IMR-90 (cell line): ENCODE measurements around the gene PLA2G4E. TPM values are rescaled to one million over a fixed set of nuclear protein-coding genes. Genes with fewer than 3 reads are reported as not detected.

Source experiments
- ATAC-seq: fragments of 200-7000 bp; cut with Tn5 transposase; 2 replicates; pipeline ENCODE4 v1.9.1; 2020; ENCODE audit warnings: low read depth, mild to moderate bottlenecking, moderate library complexity
- BruUV-seq: library from RNA; stranded (reverse); fragments of 400-500 nt; replicated peaks from 2 replicates; lab custom pipeline; 2021; lab: Mats Ljungman, UMichigan
- CTCF ChIA-PET: fragments of 300-600 bp; formaldehyde crosslinking; extraction: SDS; loops from one replicate; lab custom pipeline; 2021; ENCODE audit warnings: antibody characterized with exemption; lab: Yijun Ruan, JAX
- POLR2A ChIA-PET: fragments of 300-600 bp; sonication (Branson Sonifier 250); formaldehyde crosslinking; loops from one replicate; lab custom pipeline; 2022; ENCODE audit warnings: antibody characterized with exemption; ENCODE audit not compliant: unreplicated experiment; lab: Charles Lee
- DNase-seq: peaks from one replicate; pipeline ENCODE4 v3.0.0; 2013
- H2AFZ ChIP-seq: replicated peaks from 2 replicates; pipeline ENCODE3; 2013; ENCODE audit warnings: low read length, mild to moderate bottlenecking; ENCODE audit not compliant: poor library complexity
- H2AK5ac ChIP-seq: 2 replicates; pipeline ENCODE4 v1.6.1; 2013; ENCODE audit warnings: low read depth, low read length, inconsistent platforms
- H2AK9ac ChIP-seq: replicated peaks from 2 replicates; pipeline ENCODE3; 2013; ENCODE audit warnings: mild to moderate bottlenecking, low read depth, low read length, moderate library complexity; ENCODE audit not compliant: poor library complexity
- H2BK120ac ChIP-seq: 2 replicates; pipeline ENCODE4 v1.6.1; 2013; ENCODE audit warnings: low read depth, low read length, inconsistent platforms
- H2BK15ac ChIP-seq: 3 replicates; pipeline ENCODE4 v1.6.1; 2013; ENCODE audit warnings: low read depth, low read length, inconsistent platforms
- H2BK20ac ChIP-seq: 2 replicates; pipeline ENCODE4 v1.6.1; 2013; ENCODE audit warnings: low read depth, mild to moderate bottlenecking, inconsistent platforms, low read length, moderate library complexity
- H2BK5ac ChIP-seq: 2 replicates; pipeline ENCODE4 v1.6.1; 2013; ENCODE audit warnings: mild to moderate bottlenecking, low read depth, low read length, inconsistent platforms; ENCODE audit not compliant: poor library complexity, severe bottlenecking
- H3K14ac ChIP-seq: replicated peaks from 2 replicates; pipeline ENCODE4 v1.6.1; 2013; ENCODE audit warnings: low read depth, low read length, inconsistent platforms
- H3K18ac ChIP-seq: 2 replicates; pipeline ENCODE4 v1.6.1; 2013; ENCODE audit warnings: low read depth, low read length, control low read depth
- H3K23ac ChIP-seq: 2 replicates; pipeline ENCODE4 v1.6.1; 2013; ENCODE audit warnings: low read depth, low read length, inconsistent platforms
- H3K27ac ChIP-seq: 2 replicates; pipeline ENCODE4 v1.5.1; 2013; ENCODE audit warnings: mild to moderate bottlenecking, control low read depth, low read length; ENCODE audit not compliant: insufficient read depth
- H3K27me3 ChIP-seq: 2 replicates; pipeline ENCODE4 v1.6.1; 2013; ENCODE audit warnings: low read length; ENCODE audit not compliant: control insufficient read depth, insufficient read depth
- H3K36me3 ChIP-seq: 2 replicates; pipeline ENCODE4 v1.6.1; 2013; ENCODE audit warnings: low read length, mixed read lengths; ENCODE audit not compliant: control insufficient read depth, insufficient read depth
- H3K4ac ChIP-seq: 2 replicates; pipeline ENCODE4 v1.6.1; 2013; ENCODE audit warnings: low read depth, low read length, inconsistent platforms
- H3K4me1 ChIP-seq: 2 replicates; pipeline ENCODE4 v1.6.1; 2013; ENCODE audit warnings: low read length, mixed read lengths; ENCODE audit not compliant: control insufficient read depth, insufficient read depth
- H3K4me2 ChIP-seq: 2 replicates; pipeline ENCODE4 v1.6.1; 2013; ENCODE audit warnings: low read depth, mild to moderate bottlenecking, control low read depth, low read length, moderate library complexity
- H3K4me3 ChIP-seq: 2 replicates; pipeline ENCODE4 v1.5.1; 2013; ENCODE audit warnings: low read depth, mild to moderate bottlenecking, control low read depth, low read length, moderate library complexity; ENCODE audit not compliant: insufficient read depth
- H3K56ac ChIP-seq: 2 replicates; pipeline ENCODE4 v1.6.1; 2013; ENCODE audit warnings: low read length, inconsistent platforms; ENCODE audit not compliant: insufficient read depth; ENCODE audit errors: extremely low read depth
- H3K79me1 ChIP-seq, 2 experiments: 2 replicates each; pipeline ENCODE4 v1.6.1; 2013; ENCODE audit warnings: low read length in 2 of 2, inconsistent platforms in 1 of 2, low read depth in 1 of 2
- H3K9ac ChIP-seq: 2 replicates; pipeline ENCODE4 v1.6.1; 2013; ENCODE audit warnings: low read depth, low read length, control low read depth
- H3K9me1 ChIP-seq: 2 replicates; pipeline ENCODE4 v1.6.1; 2013; ENCODE audit warnings: low read length, inconsistent platforms; ENCODE audit not compliant: insufficient read depth
- H3K9me3 ChIP-seq: 2 replicates; pipeline ENCODE4 v1.6.1; 2013; ENCODE audit warnings: low read length; ENCODE audit not compliant: control insufficient read depth, insufficient read depth
- H4K20me1 ChIP-seq: 2 replicates; pipeline ENCODE4 v1.6.1; 2013; ENCODE audit warnings: low read length, inconsistent platforms; ENCODE audit not compliant: insufficient read depth
- H4K5ac ChIP-seq: 2 replicates; pipeline ENCODE4 v1.6.1; 2013; ENCODE audit warnings: mild to moderate bottlenecking, low read depth, low read length, control low read depth
- H4K8ac ChIP-seq, 2 experiments: 2 replicates each; pipeline ENCODE4 v1.6.1; 2013; ENCODE audit warnings: low read depth in 2 of 2, low read length in 2 of 2, control low read depth in 1 of 2, inconsistent platforms in 1 of 2
- H4K91ac ChIP-seq: 2 replicates; pipeline ENCODE4 v1.6.1; 2013; ENCODE audit warnings: low read depth, low read length, inconsistent platforms; ENCODE audit not compliant: insufficient read depth
- CEBPB ChIP-seq: IDR thresholded peaks from 2 replicates; pipeline ENCODE4 v1.6.1; 2012; ENCODE audit warnings: low read depth, low read length, improper control_type of control experiment
- CTCF ChIP-seq: conservative IDR thresholded peaks from 2 replicates; pipeline ENCODE4 v1.5.1; 2012; ENCODE audit warnings: mild to moderate bottlenecking, low read depth, low read length, improper control_type of control experiment
- FOS ChIP-seq: fragments of 150-350 bp; IDR thresholded peaks from 2 replicates; pipeline ENCODE4 v1.6.1; 2016; ENCODE audit warnings: low read depth, low read length
- MAFK ChIP-seq: IDR thresholded peaks from 2 replicates; pipeline ENCODE4 v1.6.1; 2012; ENCODE audit warnings: low read depth, low read length, improper control_type of control experiment
- MXI1 ChIP-seq: IDR thresholded peaks from 2 replicates; pipeline ENCODE4 v1.6.1; 2012; ENCODE audit warnings: low read depth, mild to moderate bottlenecking, low read length, moderate library complexity, borderline replicate concordance
- POLR2A ChIP-seq: IDR thresholded peaks from 2 replicates; pipeline ENCODE4 v1.6.1; 2012; ENCODE audit warnings: mild to moderate bottlenecking, low read depth, low read length
- RAD21 ChIP-seq: IDR thresholded peaks from 2 replicates; pipeline ENCODE4 v1.6.1; 2012; ENCODE audit warnings: low read length, improper control_type of control experiment
- RCOR1 ChIP-seq: IDR thresholded peaks from 2 replicates; pipeline ENCODE4 v1.6.1; 2012; ENCODE audit warnings: mild to moderate bottlenecking, low read length, improper control_type of control experiment; ENCODE audit not compliant: insufficient replicate concordance
- RFX5 ChIP-seq: IDR thresholded peaks from 2 replicates; pipeline ENCODE4 v1.8.0; 2012; ENCODE audit warnings: low read depth, mild to moderate bottlenecking, low read length, moderate library complexity
- SMC3 ChIP-seq: fragments of 150-350 bp; IDR thresholded peaks from 2 replicates; pipeline ENCODE4 v1.6.1; 2016; ENCODE audit warnings: low read depth, mild to moderate bottlenecking, antibody characterized with exemption, low read length, moderate library complexity
- USF2 ChIP-seq: fragments of 150-350 bp; IDR thresholded peaks from 2 replicates; pipeline ENCODE4 v1.6.1; 2017; ENCODE audit warnings: mild to moderate bottlenecking, antibody characterized with exemption, low read length, low read depth
- WGBS, 2 experiments: methylation state at CpG; one replicate each; pipeline versions ENCODE4 v1.1.5 to v1.1.7; 2013; ENCODE audit warnings: missing lambda C conversion rate in 2 of 2; ENCODE audit not compliant: insufficient read length in 1 of 2; ENCODE audit errors: extremely low coverage in 2 of 2; 5-methylcytosine and 5-hydroxymethylcytosine counted together
- dilution Hi-C: fragments of 300-500 bp; cut with HindIII; formaldehyde crosslinking; loops from one replicate; pipeline ENCODE4 v1.14.3; 2018; ENCODE audit warnings: low sequenced_read_pairs; ENCODE audit not compliant: unreplicated experiment
- in situ Hi-C: fragments of 300-500 bp; cut with MboI; formaldehyde crosslinking; loops from 3 replicates; pipeline ENCODE4 v1.14.3; 2019; ENCODE audit warnings: low sequenced_read_pairs, inconsistent platforms, mixed read lengths
- intact Hi-C: fragments of 100-400 bp; cut with micrococcal nuclease; formaldehyde crosslinking; loops from 2 replicates; pipeline ENCODE4 v1.10.0; 2022
- polyA plus RNA-seq, 3 experiments: library from polyadenylated mRNA; depleted of rRNA; stranded (reverse); fragments of >200 nt; gene quantifications; 2 replicates each; pipeline ENCODE4 v1.2.3, GENCODE V29; 2012; ENCODE audit warnings: low replicate concordance in 1 of 3
- total RNA-seq: library from RNA; depleted of rRNA; stranded (reverse); fragments of >200 nt; gene quantifications from 2 replicates; pipeline ENCODE4 v1.2.3, GENCODE V29; 2012
- TF ChIP-seq, protein P1 (sequence below): fragments of 150-350 bp; IDR thresholded peaks from 2 replicates; pipeline ENCODE4 v1.6.1; 2016; ENCODE audit warnings: low read depth, mild to moderate bottlenecking, low read length, moderate library complexity, borderline replicate concordance

PLA2G4E gene
- total and polyA plus RNA-seq, 2 of the 4 experiments (the other 2 are of a cell fraction), result not detected

DNA sequence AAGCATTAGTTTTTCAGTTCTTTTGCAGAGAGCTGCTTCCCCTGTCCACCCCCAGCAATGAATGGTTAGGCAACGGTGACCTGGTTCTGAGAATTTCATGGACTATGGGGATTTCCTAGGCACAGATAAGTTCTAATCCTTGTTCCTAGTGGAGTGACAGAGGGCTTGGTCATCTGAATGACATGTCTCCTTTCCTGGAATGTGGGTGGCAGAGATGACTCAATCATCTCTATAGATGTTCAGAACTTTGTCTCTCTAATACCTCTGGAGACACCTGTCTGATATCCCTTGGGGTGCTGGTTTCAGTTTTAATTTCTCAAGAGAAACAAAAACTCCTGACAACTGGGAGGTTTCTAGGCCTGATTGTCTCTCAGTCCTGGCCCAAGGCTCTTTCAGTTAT, 10.4 kb downstream of the PLA2G4E start:
- no peak for ATAC-seq
- intact Hi-C loops, result no loop called here
- H3K4ac ChIP-seq, result no peak overlapping the region
- no peaks in the 10 kb centered on the region for H3K79me1 ChIP-seq
- in situ Hi-C loops, result no loop called here
- no peak overlapping the region for H3K23ac ChIP-seq
- no peak overlapping the region for H4K91ac ChIP-seq
- H3K4me2 ChIP-seq, result no peak overlapping the region
- H4K5ac ChIP-seq, result no peak overlapping the region
- no peak overlapping the region for H2AFZ ChIP-seq
- no peak overlapping the region for H4K8ac ChIP-seq
- H3K14ac ChIP-seq, result no peak overlapping the region
- H3K18ac ChIP-seq, result no peak overlapping the region
- no peak for TF ChIP-seq SMC3
- TF ChIP-seq CEBPB, result no peak
- no peak for TF ChIP-seq RCOR1
- TF ChIP-seq RAD21, result no peak
- no peak for TF ChIP-seq POLR2A
- TF ChIP-seq, protein P1, sequence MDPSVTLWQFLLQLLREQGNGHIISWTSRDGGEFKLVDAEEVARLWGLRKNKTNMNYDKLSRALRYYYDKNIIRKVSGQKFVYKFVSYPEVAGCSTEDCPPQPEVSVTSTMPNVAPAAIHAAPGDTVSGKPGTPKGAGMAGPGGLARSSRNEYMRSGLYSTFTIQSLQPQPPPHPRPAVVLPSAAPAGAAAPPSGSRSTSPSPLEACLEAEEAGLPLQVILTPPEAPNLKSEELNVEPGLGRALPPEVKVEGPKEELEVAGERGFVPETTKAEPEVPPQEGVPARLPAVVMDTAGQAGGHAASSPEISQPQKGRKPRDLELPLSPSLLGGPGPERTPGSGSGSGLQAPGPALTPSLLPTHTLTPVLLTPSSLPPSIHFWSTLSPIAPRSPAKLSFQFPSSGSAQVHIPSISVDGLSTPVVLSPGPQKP, result no peak
- TF ChIP-seq USF2, result no peak
- no peak for TF ChIP-seq RFX5
- no peak for TF ChIP-seq CTCF
- no peak for TF ChIP-seq FOS
- no peak for TF ChIP-seq MAFK
- no peak for TF ChIP-seq MXI1
- POLR2A ChIA-PET, result no interaction called here
- H3K4me1 ChIP-seq, result no peaks in the 10 kb centered on the region
- H2BK120ac ChIP-seq, result no peak overlapping the region
- no TSS peak for BruUV-seq
- no peak overlapping the region for H2BK20ac ChIP-seq
- H2AK9ac ChIP-seq, result no peak overlapping the region
- no peak overlapping the region for H2BK15ac ChIP-seq
- H3K9ac ChIP-seq, result no peak overlapping the region
- dilution Hi-C loops, result no loop called here
- H3K27ac ChIP-seq, result no peak overlapping the region
- H3K27me3 ChIP-seq, result peaks cover 80% of the 10 kb centered on the region
- no peaks in the 10 kb centered on the region for H3K9me1 ChIP-seq
- H3K56ac ChIP-seq, result no peak overlapping the region
- no peaks in the 10 kb centered on the region for H3K36me3 ChIP-seq
- DNase-seq, result no peak
- CTCF ChIA-PET, result no interaction called here
- H3K4me3 ChIP-seq, result no peak overlapping the region
- no peaks in the 10 kb centered on the region for H4K20me1 ChIP-seq
- H2BK5ac ChIP-seq, result no peak overlapping the region
- no peaks in the 10 kb centered on the region for H3K9me3 ChIP-seq
- no peak overlapping the region for H2AK5ac ChIP-seq
- no CpG with 5 or more reads among the region's 1 CpG for WGBS, 2 experiments
